Measurements from ENCODE around the gene SMIM26. TPM values are rescaled to one million over a fixed set of nuclear protein-coding genes. Genes with fewer than 3 reads are reported as not detected.
A peak's percentile ranks its signal among the peaks of the same experiment; 100 is the strongest.

SMIM26 gene
- total and polyA plus RNA-seq, 2 of the 13 experiments (the other 11 are each of a cell fraction or from before 2014, with no cell fraction given), result 214 to 249 TPM

GRCh38 chr20:18566892-18567738 is at the start of gene SMIM26 (continued):
- TF ChIP-seq KMT2A (CRISPR knock-in tag; IDR thresholded peaks at IDR 0.05), result peak; percentile 99
- no peak; the same call in 1 of the 2 replicates for TF ChIP-seq ZNF646 (CRISPR knock-in tag; IDR thresholded peaks at IDR 0.05)
- peak; percentile 86 for TF ChIP-seq RXRA (CRISPR knock-in tag; IDR thresholded peaks at IDR 0.05)
- TF ChIP-seq RFX3 (CRISPR knock-in tag; IDR thresholded peaks at IDR 0.05), result peak; percentile 39; the same call in 1 of the 2 replicates
- TF ChIP-seq ZNF556 (CRISPR knock-in tag; IDR thresholded peaks at IDR 0.05; ENCODE audit: borderline replicate concordance), result peak; percentile 87; the same call in 1 of the 2 replicates
- TF ChIP-seq LBX2 (CRISPR knock-in tag; IDR thresholded peaks at IDR 0.05; ENCODE audit: borderline replicate concordance), result peak; percentile 94; the same call in 1 of the 2 replicates
- 0 out of 2 replicates have a peak, but pooled peaks have one; percentile 16 for TF ChIP-seq ZNF644 (CRISPR knock-in tag; IDR thresholded peaks at IDR 0.05; ENCODE audit: low read depth)
- peak; percentile 75; the same call in 1 of the 2 replicates for TF ChIP-seq RNF2 (conservative IDR thresholded peaks at IDR 0.05; ENCODE audit: low read depth)
- TF ChIP-seq USF2 (IDR thresholded peaks at IDR 0.05; ENCODE audit: low read depth, low read length), result peak; percentile 90
- TF ChIP-seq USF2 (CRISPR knock-in tag; IDR thresholded peaks at IDR 0.05; ENCODE audit: borderline replicate concordance), result peak; percentile 93
- TF ChIP-seq ZNF451 (CRISPR knock-in tag; IDR thresholded peaks at IDR 0.05), result peak; percentile 82; the same call in 1 of the 2 replicates
- TF ChIP-seq ZBED4 (CRISPR knock-in tag; IDR thresholded peaks at IDR 0.05; ENCODE audit: borderline replicate concordance), result peak; percentile 90; the same call in 1 of the 2 replicates
- peak; percentile 81; the same call in 1 of the 2 replicates for TF ChIP-seq SNAPC2 (CRISPR knock-in tag; IDR thresholded peaks at IDR 0.05)
- TF ChIP-seq ZNF550 (CRISPR knock-in tag; IDR thresholded peaks at IDR 0.05; ENCODE audit: borderline replicate concordance), result no peak
- TF ChIP-seq ESRRA (CRISPR knock-in tag; IDR thresholded peaks at IDR 0.05; ENCODE audit: low read depth), result no peak

All from HepG2 (cell line).